ENCODE measurements around the gene SATB2.

- TF ChIP-seq CTCF (IDR thresholded peaks at IDR 0.05) (no peak), POLR2A (IDR thresholded peaks at IDR 0.05) (no peak)
These were observed 29.4 kb downstream of the SATB2 start for GRCh38 chr2:199428291-199428690.
